Activated CD4-positive, alpha-beta T cell treated with anti-CD3 and anti-CD28 coated beads, Interleukin-2, Interleukin-4, amounts not matched to agents 100 ng/mL and 50 ng/mL, durations not matched to agents 16 hours and 8 hours (primary cell): ENCODE data around the gene CRLF3.
"Not testable (repeated sequence)": the region's sequence is repeated elsewhere in the genome, so short reads cannot be mapped to it uniquely, and the experiment has no call there.

Experiments
- DNase-seq: peaks from one replicate; pipeline ENCODE4 v3.0.0-alpha.2; 2020; ENCODE audit warnings: low spot score

The CRLF3 gene

GRCh38 chr17:30814236-30814635, 10.3 kb downstream of the CRLF3 start:
- not testable (repeated sequence) for DNase-seq

GRCh38 chr17:30812218-30813177, 12.0 kb downstream of the CRLF3 start:
- no peak for DNase-seq

DNA sequence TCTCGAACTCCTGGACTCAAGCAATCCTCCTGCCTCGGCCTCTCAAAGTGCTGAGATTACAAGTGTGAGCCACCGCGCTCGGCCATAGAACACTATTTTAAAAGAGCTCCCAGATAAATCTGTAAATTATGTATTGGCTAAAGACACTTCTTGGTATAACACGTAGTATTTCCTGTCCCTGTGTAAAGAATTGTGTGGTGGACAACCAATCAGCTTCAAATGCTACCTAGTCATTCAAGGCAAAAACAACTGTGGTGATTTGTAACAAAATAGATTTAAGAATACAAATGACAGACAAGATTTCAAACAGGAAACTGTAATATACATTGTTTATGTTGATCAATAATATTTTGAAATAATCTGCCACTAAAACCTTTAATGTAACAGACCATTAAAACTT, 14.6 kb downstream of the CRLF3 start:
- DNase-seq = no peak

DNA sequence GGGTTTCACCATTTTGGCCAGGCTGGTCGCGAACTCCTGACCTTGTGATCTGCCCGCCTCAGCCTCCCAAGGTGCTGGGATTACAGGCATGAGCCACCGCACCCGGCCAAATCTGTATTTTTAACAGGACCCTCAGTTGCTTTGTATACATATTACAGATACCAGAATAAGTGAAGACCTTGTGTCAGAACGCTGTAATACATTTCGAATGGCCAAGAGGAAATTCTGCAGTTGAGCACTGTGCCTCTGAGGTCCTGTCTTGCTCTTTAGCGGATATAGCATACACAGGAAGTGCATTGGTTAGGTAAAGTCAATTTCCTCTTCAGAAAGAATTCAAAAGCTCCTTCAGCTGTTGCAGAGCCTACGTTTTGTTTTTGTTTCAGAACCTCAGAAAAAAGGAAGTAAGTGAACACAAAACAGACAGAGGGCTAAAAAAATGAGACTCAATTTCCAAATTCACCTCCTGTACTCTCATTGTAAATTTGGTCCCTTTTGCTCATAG, 15.7 kb downstream of the CRLF3 start:
- DNase-seq = peak; percentile 78

DNA sequence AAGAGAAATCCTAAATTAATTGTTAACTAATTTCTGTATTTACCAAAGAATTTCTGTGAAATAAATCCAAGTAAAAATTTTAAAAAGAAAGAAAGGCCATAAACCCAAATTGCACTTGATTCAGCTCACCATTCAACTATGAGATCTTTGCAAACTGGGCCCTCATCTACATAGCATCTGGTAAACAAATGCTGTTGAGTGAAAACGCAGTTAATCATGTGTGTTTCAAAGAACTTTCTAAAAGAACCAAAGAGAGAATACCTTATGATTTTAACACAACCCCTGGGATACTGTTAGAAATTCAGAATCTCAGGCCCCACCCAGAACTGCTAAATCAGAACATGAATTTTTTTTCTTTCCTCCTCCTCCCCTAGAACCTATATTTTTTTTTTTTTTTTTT, 16.6 kb downstream of the CRLF3 start:
- no peak for DNase-seq

DNA sequence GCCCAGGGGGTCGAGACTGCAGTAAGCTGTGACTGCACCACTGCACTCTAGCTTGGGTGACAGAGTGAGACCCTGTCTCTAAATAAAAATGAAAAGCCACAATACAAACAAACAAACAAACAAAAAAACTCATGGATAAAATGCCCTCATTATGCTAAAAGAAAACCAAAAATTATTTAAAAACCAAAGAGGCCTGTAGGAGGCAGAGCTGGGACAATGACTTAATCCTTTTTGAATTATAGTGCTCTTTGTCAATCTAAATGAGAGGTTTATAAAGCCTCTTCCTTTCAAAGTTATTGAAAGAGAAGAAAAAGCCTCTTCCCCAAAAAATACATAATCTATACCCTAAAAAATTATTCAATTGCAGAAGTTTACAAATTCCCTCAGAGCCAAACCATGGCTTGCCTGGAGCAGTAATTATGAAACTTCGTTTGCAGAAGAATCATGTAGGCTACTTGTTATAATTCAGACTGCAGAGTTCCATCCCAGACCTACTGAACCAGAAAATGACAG, 18.5 kb downstream of the CRLF3 start:
- DNase-seq = no peak

DNA sequence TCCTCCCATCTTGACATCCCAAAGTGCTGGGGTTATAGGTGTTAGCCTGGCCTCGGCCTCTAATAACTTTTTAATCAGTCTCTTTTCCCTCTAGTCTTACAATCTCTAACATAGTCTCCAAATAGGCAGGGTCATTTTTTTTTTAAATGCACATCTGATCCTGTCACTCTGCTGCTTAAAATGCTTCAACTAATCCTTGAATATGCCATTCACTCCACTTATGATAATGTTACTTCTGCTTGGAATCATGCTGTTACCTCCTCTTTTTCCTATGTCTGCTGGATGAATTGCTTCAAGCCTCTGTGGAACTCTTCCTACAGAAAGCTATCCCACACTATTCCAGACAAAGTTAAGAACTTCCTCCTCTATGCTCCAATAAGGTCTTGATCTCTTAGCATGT, 22.8 kb downstream of the CRLF3 start:
- no peak for DNase-seq

DNA sequence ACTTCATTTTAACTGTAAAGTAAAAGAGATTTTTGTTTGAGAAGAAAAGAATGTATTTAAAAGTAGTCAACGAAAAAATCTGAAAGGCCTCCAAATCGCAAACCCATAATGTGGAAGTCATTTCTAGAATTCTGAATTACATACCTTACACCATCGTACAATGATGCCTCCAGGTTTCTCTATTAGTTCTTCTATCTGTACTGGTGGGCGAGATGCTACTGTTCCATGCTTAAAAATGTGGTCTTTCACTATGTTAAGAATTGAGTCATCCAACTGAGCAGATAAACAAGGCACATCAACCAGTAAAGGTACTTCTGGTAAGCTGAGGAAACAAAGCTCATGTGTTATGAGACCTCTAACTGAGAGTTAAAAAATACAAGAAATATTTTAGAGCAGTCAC, 28.5 kb downstream of the CRLF3 start:
- DNase-seq = peak; percentile 81

- DNase-seq = no peak
Observed at GRCh38 chr17:30794372-30794771, 30.1 kb downstream of the CRLF3 start.

DNA sequence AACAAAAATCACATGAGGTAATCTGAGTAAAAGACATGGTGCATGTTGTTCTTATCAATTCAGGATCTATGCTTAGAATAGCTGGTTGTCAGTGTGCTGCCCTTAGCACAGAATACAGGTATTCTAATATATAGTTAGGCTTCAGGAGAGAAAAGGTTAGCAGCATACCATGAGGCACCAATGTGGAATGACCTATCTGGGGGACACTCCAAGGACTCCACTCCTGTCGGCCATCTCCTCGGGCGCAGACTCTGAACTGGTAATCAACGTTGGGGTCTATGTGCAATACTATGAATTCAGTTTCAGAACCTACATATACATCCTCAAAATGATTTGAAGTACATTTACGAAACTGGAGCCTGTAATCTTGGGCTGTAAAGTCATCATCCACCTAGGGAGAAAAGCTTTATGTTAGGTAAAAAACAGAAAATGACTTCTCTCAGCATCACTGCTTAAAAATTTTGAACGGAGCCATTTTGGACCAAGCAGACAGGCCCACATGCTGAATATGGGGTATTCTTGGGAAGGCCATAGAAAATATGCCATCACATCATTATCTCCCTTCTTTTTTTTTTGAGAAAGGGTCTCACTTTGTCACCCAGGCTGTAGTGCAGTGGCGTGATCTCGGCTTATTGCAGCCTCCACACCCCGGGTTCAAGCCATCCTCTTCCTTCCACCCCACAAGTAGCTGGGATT, 31.1 kb downstream of the CRLF3 start:
- no peak for DNase-seq

- DNase-seq = no peak
Observed at GRCh38 chr17:30790279-30790678, 34.2 kb downstream of the CRLF3 start.

DNA sequence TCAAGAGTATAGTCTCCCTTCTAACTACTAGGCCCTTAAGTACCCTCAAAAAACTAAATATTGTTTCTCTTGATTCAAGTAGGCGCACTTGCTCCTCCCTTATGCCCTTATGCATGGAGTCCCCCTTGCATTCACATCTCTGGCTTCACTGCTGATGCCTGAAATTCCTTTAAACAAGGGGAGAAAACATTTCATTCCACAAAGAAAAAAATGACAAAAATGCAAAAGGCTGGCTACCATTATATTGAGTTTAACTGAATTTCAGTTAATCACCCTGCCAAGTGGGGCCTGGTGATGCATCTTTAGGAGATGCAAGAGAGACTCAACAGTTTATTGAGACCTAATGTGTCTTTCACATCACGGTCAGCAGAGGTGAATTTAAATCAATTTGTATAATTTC, 35.6 kb downstream of the CRLF3 start:
- no peak for DNase-seq

- DNase-seq = no peak
Observed at GRCh38 chr17:30782206-30782605, 42.3 kb downstream of the CRLF3 start.

GRCh38 chr17:30780343-30780742, 44.1 kb downstream of the CRLF3 start:
- DNase-seq = peak; percentile 32

DNA sequence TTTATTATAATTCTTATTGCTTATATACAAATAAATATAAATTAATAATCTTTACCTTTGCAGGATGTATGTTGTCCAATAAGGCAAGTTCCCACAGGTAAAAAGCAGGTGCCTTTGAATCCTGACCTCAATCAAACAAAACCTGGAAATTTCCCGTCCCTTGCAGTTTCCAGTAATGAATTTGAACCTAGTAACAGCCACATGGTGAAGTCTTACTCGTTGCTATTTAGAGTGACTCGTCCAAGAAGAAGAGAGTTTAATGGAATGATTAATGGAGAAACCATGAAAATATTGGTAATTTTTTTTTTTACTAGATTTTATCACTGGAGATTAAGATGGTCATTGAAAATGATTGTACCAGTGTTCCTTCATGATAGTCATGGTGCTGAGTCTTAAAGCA, 55.7 kb downstream of the CRLF3 start:
- DNase-seq = not testable (repeated sequence)

DNA sequence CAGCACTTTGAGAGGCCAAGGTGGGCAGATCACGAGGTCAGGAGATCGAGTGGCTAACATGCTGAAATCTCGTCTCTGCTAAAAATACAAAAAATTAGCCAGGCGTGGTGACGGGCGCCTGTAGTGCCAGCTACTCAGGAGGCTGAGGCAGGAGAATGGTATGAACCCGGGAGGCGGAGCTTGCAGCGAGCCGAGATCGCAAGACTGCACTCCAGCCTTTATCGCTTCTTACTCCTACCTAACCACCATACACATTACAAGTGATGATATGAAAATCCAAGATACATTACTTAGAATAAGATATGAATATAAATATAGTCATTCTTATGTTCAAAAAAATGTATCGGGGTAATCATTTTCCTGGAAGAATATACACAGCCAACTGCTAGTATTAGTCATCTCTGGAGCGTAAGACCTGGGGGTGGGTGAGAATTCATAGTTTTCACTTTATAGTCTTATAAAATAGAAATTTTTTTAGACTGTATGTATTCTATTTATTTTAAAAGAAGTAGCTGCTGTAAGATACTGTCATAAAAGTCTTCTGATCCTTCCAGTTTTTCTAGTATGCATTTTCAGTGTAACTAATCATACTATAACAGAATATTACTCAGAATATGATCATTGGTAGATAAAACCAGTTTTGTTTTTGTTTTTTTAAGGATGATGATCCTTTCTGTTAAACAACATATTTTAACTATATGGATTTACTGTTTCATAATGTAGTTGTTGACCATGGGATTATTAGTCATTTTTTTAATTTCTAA, 56.7 kb downstream of the CRLF3 start:
- DNase-seq = not testable (repeated sequence)

GRCh38 chr17:30761060-30761459, 63.4 kb downstream of the CRLF3 start:
- no peak for DNase-seq

GRCh38 chr17:30753291-30753690, 71.2 kb downstream of the CRLF3 start:
- not testable (repeated sequence) for DNase-seq

DNA sequence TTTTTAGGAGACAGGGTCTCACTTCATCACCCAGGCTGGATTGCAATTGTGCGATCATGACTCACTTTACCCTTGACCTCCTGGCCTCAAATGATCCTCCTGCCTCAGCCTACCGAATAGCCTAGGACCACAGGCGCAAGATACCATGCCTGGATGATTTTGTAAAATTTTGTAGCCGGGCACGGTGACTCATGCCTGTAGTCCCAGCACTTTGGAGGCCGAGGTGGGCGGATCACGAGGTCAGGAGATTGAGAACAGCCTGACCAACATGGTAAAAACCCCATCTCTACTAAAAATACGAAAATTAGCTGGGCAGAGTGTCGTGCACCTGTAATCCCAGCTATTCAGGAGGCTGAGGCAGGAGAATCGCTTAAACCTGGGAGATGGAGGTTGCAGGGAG, 73.5 kb downstream of the CRLF3 start:
- DNase-seq = not testable (repeated sequence)

- DNase-seq = not testable (repeated sequence)
Observed at GRCh38 chr17:30747621-30748020, 76.9 kb downstream of the CRLF3 start.

DNA sequence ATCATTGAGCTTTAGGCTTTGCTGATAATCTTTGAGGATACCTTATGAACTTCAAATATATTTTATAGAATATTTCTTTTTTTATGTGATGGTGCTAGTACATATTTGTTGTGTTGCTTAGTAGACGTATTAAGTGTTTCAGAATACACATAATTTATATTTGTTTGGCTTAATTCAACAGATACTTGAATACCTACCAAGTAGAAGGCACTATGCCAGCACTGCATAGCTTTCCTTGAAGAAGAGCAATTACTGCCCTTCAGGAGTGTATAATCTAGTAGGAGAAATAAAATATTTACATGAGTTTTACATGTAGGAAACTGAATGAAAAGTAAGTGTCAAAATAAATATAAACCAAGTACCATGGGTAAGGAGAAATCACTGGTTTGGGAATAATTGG, 81.8 kb downstream of the CRLF3 start:
- not testable (repeated sequence) for DNase-seq

- DNase-seq = not testable (repeated sequence)
Observed at GRCh38 chr17:30736371-30736770, 88.1 kb downstream of the CRLF3 start.
